Measurements from ENCODE around the gene STK33. TPM values are rescaled to one million over a fixed set of nuclear protein-coding genes. Genes with fewer than 3 reads are reported as not detected.

Gene STK33
- total and polyA plus RNA-seq, 12 donors = 6.8 to 36.0 (median 17.2) TPM

DNA sequence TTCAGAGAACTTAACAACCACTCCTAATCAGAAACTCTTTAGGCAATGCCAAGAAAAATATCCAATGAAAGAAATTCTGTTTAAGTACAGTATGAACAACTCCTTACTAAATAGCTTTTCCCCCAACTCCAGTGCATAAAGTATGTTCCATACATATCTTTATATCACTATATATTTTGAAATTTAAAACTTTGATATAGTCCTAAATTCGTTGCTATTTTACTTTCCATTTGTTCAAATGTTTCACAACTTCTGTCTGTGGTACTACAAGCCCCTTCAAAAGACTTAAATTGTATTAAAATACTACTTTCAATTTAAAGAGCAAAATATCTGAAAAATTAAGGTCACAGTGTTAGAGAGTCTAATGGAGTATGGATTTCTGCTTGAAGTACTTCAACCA, 52.6 kb downstream of the STK33 start:
- Histone ChIP-seq H3K9me3 (replicated peaks in 1 of 3) (no peaks in the 10 kb centered on the region), H3K27ac (no peak overlapping the region), H3K4me1 (replicated peaks in 1 of 2) (no peaks in the 10 kb centered on the region), H3K27me3 (no peaks in the 10 kb centered on the region), H3K4me3 (no peak overlapping the region), H3K36me3 (replicated peaks in 1 of 2) (no peaks in the 10 kb centered on the region)
- WGBS, 4 donors = 50 to 62% (median 52%) methylated on average over 1 of the region's 1 CpG
- intact Hi-C loops (cut with DNase I) = no loop called here
- TF ChIP-seq POLR2A (IDR thresholded peaks at IDR 0.05) = no peak
- TF ChIP-seq, protein P1, sequence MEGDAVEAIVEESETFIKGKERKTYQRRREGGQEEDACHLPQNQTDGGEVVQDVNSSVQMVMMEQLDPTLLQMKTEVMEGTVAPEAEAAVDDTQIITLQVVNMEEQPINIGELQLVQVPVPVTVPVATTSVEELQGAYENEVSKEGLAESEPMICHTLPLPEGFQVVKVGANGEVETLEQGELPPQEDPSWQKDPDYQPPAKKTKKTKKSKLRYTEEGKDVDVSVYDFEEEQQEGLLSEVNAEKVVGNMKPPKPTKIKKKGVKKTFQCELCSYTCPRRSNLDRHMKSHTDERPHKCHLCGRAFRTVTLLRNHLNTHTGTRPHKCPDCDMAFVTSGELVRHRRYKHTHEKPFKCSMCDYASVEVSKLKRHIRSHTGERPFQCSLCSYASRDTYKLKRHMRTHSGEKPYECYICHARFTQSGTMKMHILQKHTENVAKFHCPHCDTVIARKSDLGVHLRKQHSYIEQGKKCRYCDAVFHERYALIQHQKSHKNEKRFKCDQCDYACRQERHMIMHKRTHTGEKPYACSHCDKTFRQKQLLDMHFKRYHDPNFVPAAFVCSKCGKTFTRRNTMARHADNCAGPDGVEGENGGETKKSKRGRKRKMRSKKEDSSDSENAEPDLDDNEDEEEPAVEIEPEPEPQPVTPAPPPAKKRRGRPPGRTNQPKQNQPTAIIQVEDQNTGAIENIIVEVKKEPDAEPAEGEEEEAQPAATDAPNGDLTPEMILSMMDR (IDR thresholded peaks at IDR 0.05) = no peak
- no peak for DNase-seq

DNA sequence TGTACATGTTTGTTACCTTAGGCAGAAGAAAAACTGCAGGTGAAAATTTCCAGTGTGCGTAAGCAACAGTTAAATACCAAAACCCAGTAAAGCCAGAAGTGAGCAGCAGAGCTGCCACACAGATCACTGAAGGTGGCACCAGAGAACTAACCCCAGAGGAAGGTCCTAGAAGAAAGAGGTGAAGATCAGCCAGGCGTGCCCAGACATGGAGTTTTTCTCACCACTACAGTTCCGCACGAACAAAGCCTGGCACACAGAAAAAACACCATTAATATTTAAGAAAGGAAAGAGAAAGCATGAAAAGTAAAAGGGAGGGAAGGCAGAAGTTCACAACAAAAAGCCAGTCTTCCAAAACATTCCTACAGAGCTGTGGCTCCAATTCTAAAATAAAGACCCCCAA, 60.7 kb downstream of the STK33 start:
- no peaks in the 10 kb centered on the region for H3K36me3 ChIP-seq (replicated peaks in 1 of 2)
- WGBS, 4 donors = 92 to 97% (median 94%) methylated on average over 4 of the region's 4 CpGs
- H3K27ac ChIP-seq = no peak overlapping the region
- DNase-seq = no peak
- TF ChIP-seq POLR2A (IDR thresholded peaks at IDR 0.05) = no peak
- TF ChIP-seq, protein P1 (IDR thresholded peaks at IDR 0.05) = no peak
- H3K4me3 ChIP-seq = no peak overlapping the region
- intact Hi-C loops (cut with DNase I) = no loop called here
- H3K4me1 ChIP-seq (replicated peaks in 1 of 2) = no peaks in the 10 kb centered on the region
- no peaks in the 10 kb centered on the region for H3K27me3 ChIP-seq
- no peaks in the 10 kb centered on the region for H3K9me3 ChIP-seq (replicated peaks in 1 of 3)

DNA sequence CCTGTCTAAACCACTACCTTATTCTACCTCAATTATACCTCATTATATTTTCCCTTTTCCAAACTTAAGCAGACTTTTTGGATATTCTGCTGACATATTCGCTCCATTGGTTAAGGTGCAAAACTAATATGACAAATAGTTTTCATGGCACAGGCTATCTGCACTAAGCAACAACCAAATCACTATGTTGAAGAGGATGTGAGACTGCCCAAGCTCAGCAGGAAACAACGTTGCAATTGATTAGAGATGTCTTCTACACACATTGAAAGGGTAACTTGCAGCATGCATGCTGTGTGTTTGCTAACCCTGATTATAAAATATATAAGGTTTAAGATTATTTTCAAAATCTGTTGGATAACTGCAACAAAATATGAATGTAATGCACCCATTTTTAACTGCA, 61.6 kb downstream of the STK33 start:
- H3K4me3 ChIP-seq = no peak overlapping the region
- no peaks in the 10 kb centered on the region for H3K9me3 ChIP-seq (replicated peaks in 1 of 3)
- no peak for DNase-seq
- no peaks in the 10 kb centered on the region for H3K4me1 ChIP-seq (replicated peaks in 1 of 2)
- no peaks in the 10 kb centered on the region for H3K27me3 ChIP-seq
- no peaks in the 10 kb centered on the region for H3K36me3 ChIP-seq (replicated peaks in 1 of 2)
- no peak for TF ChIP-seq POLR2A (IDR thresholded peaks at IDR 0.05)
- TF ChIP-seq, protein P1 (IDR thresholded peaks at IDR 0.05) = no peak
- intact Hi-C loops (cut with DNase I) = no loop called here
- 74 to 80% (median 79%) methylated on average over 2 of the region's 2 CpGs for WGBS, 4 donors
- no peak overlapping the region for H3K27ac ChIP-seq

DNA sequence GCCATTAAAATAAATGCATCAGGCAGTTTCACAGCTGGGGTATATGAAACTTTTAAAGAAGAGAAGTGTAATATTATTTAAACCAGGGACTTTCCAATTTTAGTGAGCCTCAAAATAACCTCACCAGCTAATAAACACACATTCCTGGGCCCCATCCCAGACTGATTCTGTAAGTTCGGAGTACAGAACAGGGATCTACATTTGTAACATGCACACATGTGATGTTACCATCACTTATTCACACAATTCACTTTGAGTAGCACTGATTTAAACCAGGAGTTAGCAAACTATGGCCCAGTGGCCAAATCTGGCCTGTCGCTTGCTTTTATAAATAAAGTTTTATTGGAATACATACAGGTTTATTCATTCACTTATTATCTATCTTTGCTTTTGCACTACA, 62.0 kb downstream of the STK33 start:
- H3K4me1 ChIP-seq (replicated peaks in 1 of 2) = no peaks in the 10 kb centered on the region
- no peak overlapping the region for H3K4me3 ChIP-seq
- intact Hi-C loops (cut with DNase I) = no loop called here
- no peaks in the 10 kb centered on the region for H3K36me3 ChIP-seq (replicated peaks in 1 of 2)
- H3K9me3 ChIP-seq (replicated peaks in 1 of 3) = no peaks in the 10 kb centered on the region
- H3K27ac ChIP-seq = no peak overlapping the region
- no peak for DNase-seq
- whole genome bisulfite sequencing, 4 donors = 92 to 97% (median 94%) methylated on average over 2 of the region's 2 CpGs
- no peaks in the 10 kb centered on the region for H3K27me3 ChIP-seq
- TF ChIP-seq, protein P1 (IDR thresholded peaks at IDR 0.05) = no peak
- TF ChIP-seq POLR2A (IDR thresholded peaks at IDR 0.05) = no peak

Measured in adrenal gland (tissue), 12 donors.